BLaER1 treated with 17β-estradiol and CSF1 and Interleukin-3, amounts not matched to agents 10 nM and 100 nM (cell line): ENCODE measurements around the gene NLK.

Experiments
- H3K27ac ChIP-seq, 11 experiments: shearing (Covaris generic); formaldehyde crosslinking; 2 replicates each; pipeline ENCODE4 v1.8.1; 2022
- H3K27me3 ChIP-seq, 11 experiments: shearing (Covaris generic); formaldehyde crosslinking; 2 replicates each; pipeline ENCODE4 v1.8.1; 2022
- H3K36me3 ChIP-seq, 11 experiments: shearing (Covaris generic); formaldehyde crosslinking; 2 replicates each; pipeline ENCODE4 v1.8.1; 2022
- H3K4me1 ChIP-seq, 10 experiments: shearing (Covaris generic); formaldehyde crosslinking; 2 replicates each; pipeline ENCODE4 v1.8.1; 2022
- H3K4me2 ChIP-seq, 11 experiments: shearing (Covaris generic); formaldehyde crosslinking; 2 replicates each; pipeline ENCODE4 v1.8.1; 2022
- H3K4me3 ChIP-seq, 10 experiments: shearing (Covaris generic); formaldehyde crosslinking; 2 replicates each; pipeline ENCODE4 v1.8.1; 2022
- H3K9ac ChIP-seq, 11 experiments: shearing (Covaris generic); formaldehyde crosslinking; 2 replicates each; pipeline ENCODE4 v1.8.1; 2022
- H3K9me3 ChIP-seq, 11 experiments: shearing (Covaris generic); formaldehyde crosslinking; replicated peaks in 1 of 11; 2 replicates each; pipeline ENCODE4 v1.8.1; 2022
- H4K20me1 ChIP-seq, 11 experiments: shearing (Covaris generic); formaldehyde crosslinking; 2 replicates each; pipeline ENCODE4 v1.8.1; 2022
- Cebpa-rat ChIP-seq, 11 experiments: shearing (Covaris generic); IDR thresholded peaks; 2 replicates each; pipeline ENCODE4 v1.8.1; 2022

Gene NLK

GRCh38 chr17:28042657-28042720, at the start of gene NLK:
Gene NLK (plus strand): TSS chr17:28042677. CDS start chr17:28042874, 197 bp downstream.
- no peak for TF ChIP-seq Cebpa-rat (IDR thresholded peaks at IDR 0.05)

GRCh38 chr17:27993161-27993695, 49.2 kb upstream of the NLK start:
- Histone ChIP-seq H3K27ac (peak overlapping the region in 1 of 11 experiments; percentile 19; a peak in 3 of 22 replicates), H3K4me1 (peaks cover 0 to 30% (median 13%) of the 10 kb centered on the region in 10 experiments; a peak in 13 of 20 replicates), H3K27me3 (no peaks in the 10 kb centered on the region), H3K9ac (no peak overlapping the region), H3K4me2 (peak overlapping the region in 8 of 11 experiments; percentile 16 to 46 (median 28); a peak in 11 of 22 replicates), H3K9me3 (peaks cover 0 to 21% (median 0%) of the 10 kb centered on the region in 11 experiments; a peak in 5 of 22 replicates), H4K20me1 (no peaks in the 10 kb centered on the region), H3K36me3 (no peaks in the 10 kb centered on the region), H3K4me3 (no peak overlapping the region)
- no peak for TF ChIP-seq Cebpa-rat (IDR thresholded peaks at IDR 0.05)

More at GRCh38 chr17:28042657-28042720, at the start of gene NLK:
- Histone ChIP-seq H3K4me1 (peaks cover 52 to 59% (median 53%) of the 10 kb centered on the region in 10 experiments), H3K4me2 (peak within 1 kb of the TSS; percentile 78 to 97 (median 88)), H3K27me3 (no peaks in the 10 kb centered on the region), H4K20me1 (peaks cover 0 to 49% (median 13%) of the 10 kb centered on the region in 11 experiments; a peak in 12 of 22 replicates), H3K4me3 (peak within 1 kb of the TSS; percentile 69 to 89 (median 78)), H3K27ac (peak within 1 kb of the TSS; percentile 77 to 91 (median 86)), H3K9me3 (peaks cover 0 to 5% (median 0%) of the 10 kb centered on the region in 11 experiments; a peak in 1 of 22 replicates), H3K36me3 (peaks cover 0 to 7% (median 0%) of the 10 kb centered on the region in 11 experiments; a peak in 3 of 22 replicates), H3K9ac (peak within 1 kb of the TSS; percentile 83 to 95 (median 90))

- Histone ChIP-seq H3K9me3 (peaks cover 0 to 21% (median 0%) of the 10 kb centered on the region in 11 experiments; a peak in 5 of 22 replicates), H3K36me3 (no peaks in the 10 kb centered on the region), H3K4me2 (peak overlapping the region in 10 of 11 experiments; percentile 8 to 50 (median 33); a peak in 17 of 22 replicates), H3K4me1 (peaks cover 0 to 30% (median 13%) of the 10 kb centered on the region in 10 experiments; a peak in 13 of 20 replicates), H3K9ac (no peak overlapping the region), H3K4me3 (no peak overlapping the region), H3K27me3 (no peaks in the 10 kb centered on the region), H4K20me1 (no peaks in the 10 kb centered on the region), H3K27ac (peak overlapping the region in 2 of 11 experiments; percentile 5 to 19; a peak in 3 of 22 replicates)
- TF ChIP-seq Cebpa-rat (IDR thresholded peaks at IDR 0.05): no peak
Measured at GRCh38 chr17:27993723-27994310, 48.7 kb upstream of the NLK start.

- Histone ChIP-seq H3K4me2 (peak overlapping the region in 9 of 11 experiments; percentile 8 to 50 (median 37); a peak in 13 of 22 replicates), H3K36me3 (no peaks in the 10 kb centered on the region), H3K4me1 (peaks cover 0 to 30% (median 13%) of the 10 kb centered on the region in 10 experiments; a peak in 13 of 20 replicates), H3K27ac (no peak overlapping the region), H3K9ac (no peak overlapping the region), H3K27me3 (no peaks in the 10 kb centered on the region), H4K20me1 (no peaks in the 10 kb centered on the region), H3K4me3 (no peak overlapping the region), H3K9me3 (peaks cover 0 to 21% (median 0%) of the 10 kb centered on the region in 11 experiments; a peak in 5 of 22 replicates)
- TF ChIP-seq Cebpa-rat (IDR thresholded peaks at IDR 0.05): no peak
Measured at GRCh38 chr17:27994586-27994985, 47.9 kb upstream of the NLK start.

- H3K9me3 ChIP-seq: peaks cover 0 to 21% (median 0%) of the 10 kb centered on the region in 11 experiments; a peak in 5 of 22 replicates
Measured at GRCh38 chr17:27995554-27995953, 46.9 kb upstream of the NLK start.

GRCh38 chr17:27996202-27997043, 46.1 kb upstream of the NLK start:
- TF ChIP-seq Cebpa-rat (IDR thresholded peaks at IDR 0.05): no peak
- H3K4me3 ChIP-seq: no peak overlapping the region
- no peak overlapping the region for H3K27ac ChIP-seq
- H4K20me1 ChIP-seq: no peaks in the 10 kb centered on the region
- no peak overlapping the region for H3K9ac ChIP-seq
- H3K4me1 ChIP-seq: peaks cover 0 to 30% (median 13%) of the 10 kb centered on the region in 10 experiments; a peak in 13 of 20 replicates
- peaks cover 0 to 21% (median 0%) of the 10 kb centered on the region in 11 experiments; a peak in 5 of 22 replicates for H3K9me3 ChIP-seq
- H3K36me3 ChIP-seq: no peaks in the 10 kb centered on the region
- peak overlapping the region in 4 of 11 experiments; percentile 1 to 34 (median 19); a peak in 2 of 22 replicates for H3K4me2 ChIP-seq
- no peaks in the 10 kb centered on the region for H3K27me3 ChIP-seq

More at GRCh38 chr17:27995554-27995953, 46.9 kb upstream of the NLK start:
- Histone ChIP-seq H3K4me3 (no peak overlapping the region), H3K27me3 (no peaks in the 10 kb centered on the region), H3K36me3 (no peaks in the 10 kb centered on the region), H3K27ac (no peak overlapping the region), H3K4me2 (peak overlapping the region in 1 of 11 experiments; percentile 1; a peak in 1 of 22 replicates), H4K20me1 (no peaks in the 10 kb centered on the region), H3K9ac (no peak overlapping the region), H3K4me1 (peaks cover 0 to 30% (median 13%) of the 10 kb centered on the region in 10 experiments; a peak in 13 of 20 replicates)
- no peak for TF ChIP-seq Cebpa-rat (IDR thresholded peaks at IDR 0.05)

- peaks cover 0 to 30% (median 13%) of the 10 kb centered on the region in 10 experiments; a peak in 13 of 20 replicates for H3K4me1 ChIP-seq
- H3K27ac ChIP-seq: no peak overlapping the region
- no peak overlapping the region for H3K4me2 ChIP-seq
- no peak overlapping the region for H3K4me3 ChIP-seq
- no peaks in the 10 kb centered on the region for H3K27me3 ChIP-seq
- TF ChIP-seq Cebpa-rat (IDR thresholded peaks at IDR 0.05): no peak
- H3K9ac ChIP-seq: no peak overlapping the region
- no peaks in the 10 kb centered on the region for H4K20me1 ChIP-seq
- peaks cover 0 to 21% (median 0%) of the 10 kb centered on the region in 11 experiments; a peak in 5 of 22 replicates for H3K9me3 ChIP-seq
- no peaks in the 10 kb centered on the region for H3K36me3 ChIP-seq
Measured at GRCh38 chr17:27997044-27997401, 45.5 kb upstream of the NLK start.

GRCh38 chr17:27997522-27997921, 45.0 kb upstream of the NLK start:
- Histone ChIP-seq H3K27me3 (no peaks in the 10 kb centered on the region), H3K9ac (no peak overlapping the region), H3K27ac (no peak overlapping the region), H3K9me3 (peaks cover 0 to 20% (median 0%) of the 10 kb centered on the region in 11 experiments; a peak in 5 of 22 replicates), H4K20me1 (no peaks in the 10 kb centered on the region), H3K36me3 (no peaks in the 10 kb centered on the region), H3K4me2 (no peak overlapping the region), H3K4me1 (peaks cover 0 to 30% (median 13%) of the 10 kb centered on the region in 10 experiments; a peak in 13 of 20 replicates), H3K4me3 (no peak overlapping the region)
- no peak for TF ChIP-seq Cebpa-rat (IDR thresholded peaks at IDR 0.05)

GRCh38 chr17:28001149-28001548, 41.3 kb upstream of the NLK start:
- Histone ChIP-seq H3K4me3 (no peak overlapping the region), H3K9ac (no peak overlapping the region), H4K20me1 (no peaks in the 10 kb centered on the region), H3K27ac (no peak overlapping the region), H3K36me3 (no peaks in the 10 kb centered on the region), H3K9me3 (no peaks in the 10 kb centered on the region), H3K4me2 (no peak overlapping the region), H3K27me3 (no peaks in the 10 kb centered on the region), H3K4me1 (peaks cover 0 to 2% (median 0%) of the 10 kb centered on the region in 10 experiments; a peak in 1 of 20 replicates)
- no peak for TF ChIP-seq Cebpa-rat (IDR thresholded peaks at IDR 0.05)
